SKM-1 (cell line): ENCODE data around the gene MLX.
"Not testable (repeated sequence)": the region's sequence is repeated elsewhere in the genome, so short reads cannot be mapped to it uniquely, and the experiment has no call there.

Experiments
- DNase-seq: peaks from one replicate; lab custom pipeline; 2025; ENCODE audit not compliant: unreplicated experiment; lab: John Stamatoyannopoulos, UW

Gene MLX

DNA sequence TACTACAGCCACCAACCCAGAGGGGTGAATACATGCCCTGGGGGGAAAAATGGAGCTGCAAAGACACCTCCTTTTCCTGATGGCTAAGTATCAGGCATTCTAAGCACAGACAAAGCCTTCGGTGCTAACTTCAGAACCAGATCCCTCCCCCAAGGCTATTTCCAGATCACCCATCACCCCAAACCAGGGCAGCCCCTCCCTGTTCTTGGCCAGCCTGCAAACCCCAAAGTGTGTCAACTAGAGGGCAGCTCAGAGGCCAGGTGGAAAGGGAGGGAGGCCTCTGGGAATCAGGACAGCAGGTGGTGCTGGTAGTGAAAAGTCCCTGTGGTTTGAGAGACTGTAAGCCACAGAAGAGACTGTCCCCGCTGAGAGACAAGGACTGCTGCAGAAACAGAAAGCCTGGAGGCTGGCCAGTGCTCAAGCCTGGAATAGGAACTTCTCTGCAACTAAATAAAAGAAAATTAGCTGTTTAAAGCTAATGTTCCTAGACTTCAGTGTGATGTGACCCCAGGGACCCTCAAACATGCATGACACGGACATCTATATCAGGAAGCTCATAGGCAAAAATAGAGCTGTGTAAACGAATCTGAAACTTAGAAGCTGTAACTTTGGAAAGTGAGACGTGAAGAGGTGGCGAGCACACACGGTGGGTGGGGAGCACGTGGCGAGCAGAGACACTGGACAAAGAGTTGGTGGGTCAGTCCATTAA, 51.7 kb downstream of the MLX start:
- DNase-seq, result no peak

DNA sequence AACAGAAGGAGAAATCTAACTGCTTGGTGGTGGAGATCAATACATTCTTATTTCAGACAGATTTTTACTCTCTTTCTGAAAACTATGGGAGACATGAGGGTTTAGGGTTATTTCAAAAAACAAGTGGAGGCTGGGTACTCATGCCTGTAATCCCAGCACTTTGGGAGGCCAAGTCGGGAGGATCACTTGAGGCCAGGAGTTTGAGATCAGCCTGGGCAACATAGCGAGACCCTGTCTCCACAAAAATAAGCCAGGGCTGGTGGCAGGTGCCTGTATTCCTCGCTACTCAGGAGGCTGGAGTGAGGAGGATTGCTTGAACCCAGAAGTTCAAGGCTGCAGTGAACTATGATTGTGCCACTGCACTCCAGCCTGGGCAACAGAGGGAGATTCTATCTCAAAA, 55.1 kb downstream of the MLX start:
- DNase-seq, result not testable (repeated sequence)
